Kidney (tissue), 14 donors: ENCODE measurements around the gene LTBP1. TPM values are rescaled to one million over a fixed set of nuclear protein-coding genes. Genes with fewer than 3 reads are reported as not detected.

Experiments
- DNase-seq, 5 donors: peaks; one replicate each; pipeline ENCODE4 v3.0.0-alpha.2; 2013 to 2020
- FAIRE-seq: peaks from 2 replicates; lab custom pipeline; 2012; peaks lifted over from hg19 to GRCh38; lab: Jason Lieb, UNC
- H3K27ac ChIP-seq, 2 donors: one replicate each; pipeline ENCODE4 v1.7.0; 2013; ENCODE audit warnings: low read depth in 2 of 2, low read length in 2 of 2, inconsistent platforms in 1 of 2
- H3K27me3 ChIP-seq: one replicate; pipeline ENCODE4 v1.7.1; 2013; ENCODE audit warnings: low read length, inconsistent platforms; ENCODE audit not compliant: control insufficient read depth, insufficient read depth
- H3K36me3 ChIP-seq, 3 donors: one replicate each; pipeline versions ENCODE4 v1.7.0 to v1.7.1; 2013; ENCODE audit warnings: low read length in 3 of 3, control low read depth in 1 of 3, inconsistent platforms in 1 of 3; ENCODE audit not compliant: insufficient read depth in 3 of 3, control insufficient read depth in 2 of 3
- H3K4me1 ChIP-seq, 3 donors: one replicate each; pipeline versions ENCODE4 v1.7.0 to v1.7.1; 2013; ENCODE audit warnings: low read length in 3 of 3, inconsistent platforms in 1 of 3, low read depth in 1 of 3; ENCODE audit not compliant: control insufficient read depth in 2 of 3, insufficient read depth in 2 of 3
- H3K4me3 ChIP-seq, 3 donors: one replicate each; pipeline versions ENCODE4 v1.7.0 to v1.8.1; 2013; ENCODE audit warnings: low read length in 3 of 3, control low read depth in 1 of 3, inconsistent platforms in 1 of 3
- H3K9ac ChIP-seq, 3 donors: one replicate each; pipeline versions ENCODE4 v1.7.0 to v1.7.1; 2013; ENCODE audit warnings: low read length in 3 of 3, control low read depth in 1 of 3, inconsistent platforms in 1 of 3
- H3K9me3 ChIP-seq, 3 donors: one replicate each; pipeline versions ENCODE4 v1.7.0 to v1.7.1; 2013; ENCODE audit warnings: low read length in 3 of 3, control low read depth in 1 of 3, inconsistent platforms in 1 of 3; ENCODE audit not compliant: control insufficient read depth in 2 of 3, insufficient read depth in 1 of 3
- CTCF ChIP-seq: IDR thresholded peaks from 3 replicates; pipeline ENCODE4 v1.5.1; 2012; ENCODE audit warnings: mild to moderate bottlenecking, moderate library complexity, borderline replicate concordance; ENCODE audit not compliant: insufficient read depth; ENCODE audit errors: extremely low read depth
- intact Hi-C: fragments of 100-400 bp; cut with DNase I; formaldehyde crosslinking; loops from one replicate; pipeline ENCODE4 v1.11.1; 2022
- polyA plus RNA-seq: library from polyadenylated mRNA; stranded (reverse); fragments of 350-450 nt; fragmentation: Illumina TruSeq; extraction: RNeasy Lipid Tissue Mini Kit (QIAGEN cat#74804); gene quantifications from one replicate; pipeline ENCODE4 v1.2.3, GENCODE V29; 2014; ENCODE audit warnings: low read depth, low replicate concordance; ENCODE audit not compliant: insufficient read depth
- total RNA-seq: library from RNA; stranded (reverse); fragmentation: NEBNext Ultra II Directional; extraction: Animal tissue kit (Norgen Biotek cat#: 25700); gene quantifications from one replicate; pipeline ENCODE4 v1.2.1, GENCODE V29; 2021
- donor health status: control.
- donor health status: control.
- donor health status: control.
- donor health status: control.
- donor health status: control.
- donor health status: DM: yes; HTN: yes; CAD: no.
- donor health status: Normal renal cell carcinoma (clear cell type).

The LTBP1 gene
- total and polyA plus RNA-seq, 2 donors from 2014 or later, result 9.3 to 39.8 TPM

- Histone ChIP-seq H3K9me3 (no peaks in the 10 kb centered on the region), H3K4me3 (no peak overlapping the region), H3K27ac (no peak overlapping the region), H3K9ac (no peak overlapping the region), H3K27me3 (no peaks in the 10 kb centered on the region), H3K4me1 (no peaks in the 10 kb centered on the region), H3K36me3 (no peaks in the 10 kb centered on the region)
- DNase-seq (no peak), FAIRE-seq (no peak)
- intact Hi-C loops, result no loop called here
- TF ChIP-seq CTCF, result no peak
Observed at GRCh38 chr2:32954206-32954605, 7.5 kb downstream of the LTBP1 start.

GRCh38 chr2:32958821-32959220, 12.1 kb downstream of the LTBP1 start:
- no peak for DNase-seq
- Histone ChIP-seq H3K9ac (no peak overlapping the region), H3K27me3 (no peaks in the 10 kb centered on the region), H3K4me1 (no peaks in the 10 kb centered on the region), H3K36me3 (no peaks in the 10 kb centered on the region), H3K27ac (no peak overlapping the region), H3K4me3 (no peak overlapping the region), H3K9me3 (no peaks in the 10 kb centered on the region)
- FAIRE-seq, result no peak
- no peak for TF ChIP-seq CTCF
- intact Hi-C loops, result no loop called here

- DNase-seq, result no peak
- no peaks in the 10 kb centered on the region for H3K4me1 ChIP-seq
- H3K9ac ChIP-seq, result no peak overlapping the region
- intact Hi-C loops, result no loop called here
- H3K27me3 ChIP-seq, result no peaks in the 10 kb centered on the region
- H3K36me3 ChIP-seq, result no peaks in the 10 kb centered on the region
- no peak overlapping the region for H3K27ac ChIP-seq
- FAIRE-seq, result no peak
- no peak overlapping the region for H3K4me3 ChIP-seq
- TF ChIP-seq CTCF, result no peak
- H3K9me3 ChIP-seq, result no peaks in the 10 kb centered on the region
Observed at GRCh38 chr2:32960238-32960637, 13.5 kb downstream of the LTBP1 start.

- H3K27ac ChIP-seq, result no peak overlapping the region
- H3K27me3 ChIP-seq, result no peaks in the 10 kb centered on the region
- intact Hi-C loops, result no loop called here
- no peaks in the 10 kb centered on the region for H3K4me1 ChIP-seq
- H3K9me3 ChIP-seq, result no peaks in the 10 kb centered on the region
- H3K4me3 ChIP-seq, result no peak overlapping the region
- DNase-seq, result no peak
- no peaks in the 10 kb centered on the region for H3K36me3 ChIP-seq
- FAIRE-seq, result no peak
- no peak for TF ChIP-seq CTCF
- H3K9ac ChIP-seq, result no peak overlapping the region
Observed at GRCh38 chr2:32960647-32961403, 14.1 kb downstream of the LTBP1 start.
